ENCODE results near the gene NLRP7.
"Not testable (repeated sequence)": the region's sequence is repeated elsewhere in the genome, so short reads cannot be mapped to it uniquely, and the experiment has no call there.

NLRP7 gene

DNA sequence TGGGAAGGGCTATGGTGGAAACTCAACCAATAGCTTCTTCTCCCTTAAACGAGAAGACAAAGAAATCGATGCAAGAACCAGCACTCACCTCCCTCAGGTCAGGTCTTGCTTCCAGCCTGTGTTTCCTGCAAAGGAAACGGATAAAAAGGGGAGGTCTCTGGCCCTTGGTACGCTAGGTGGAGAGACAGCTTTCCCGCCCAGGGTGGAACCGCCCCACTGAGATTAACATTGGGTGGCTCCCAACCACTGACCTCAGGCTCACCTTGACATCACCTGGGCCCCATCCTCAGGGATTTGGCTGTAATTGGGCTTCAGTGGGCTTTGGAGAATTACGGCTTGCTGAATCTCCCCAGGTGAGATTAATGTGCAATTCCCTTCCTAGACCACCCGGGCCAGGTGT, at the start of gene NLRP7:
NLRP7 (minus strand) TSS at position 150 of the 400 bp plus-strand sequence.
- DNase-seq (ENCODE audit: low read depth in 2 of 2), result no peak

- DNase-seq (ENCODE audit: low read depth in 2 of 2), result no peak
These were observed 48.2 kb upstream of the NLRP7 start for GRCh38 chr19:54995561-54995960.

DNA sequence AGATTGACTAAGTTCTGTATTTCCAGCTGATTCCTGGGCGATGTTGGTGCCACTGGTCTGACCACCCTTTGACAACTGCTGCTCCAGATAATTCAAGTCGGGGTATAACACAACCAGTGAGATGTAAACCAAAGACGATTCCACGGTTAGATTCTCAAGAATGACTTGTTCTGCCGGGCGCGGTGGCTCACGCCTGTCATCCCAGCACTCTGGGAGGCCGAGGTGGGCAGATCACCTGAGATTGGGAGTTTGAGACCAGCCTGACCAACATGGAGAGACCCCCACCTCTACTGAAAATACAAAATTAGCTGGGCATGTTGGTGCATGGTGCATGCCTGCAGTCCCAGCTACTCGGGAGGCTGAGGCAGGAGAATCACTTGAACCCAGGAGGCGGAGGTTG, 42.2 kb upstream of the NLRP7 start:
- DNase-seq (ENCODE audit: low read depth in 2 of 2), result not testable (repeated sequence)

DNA sequence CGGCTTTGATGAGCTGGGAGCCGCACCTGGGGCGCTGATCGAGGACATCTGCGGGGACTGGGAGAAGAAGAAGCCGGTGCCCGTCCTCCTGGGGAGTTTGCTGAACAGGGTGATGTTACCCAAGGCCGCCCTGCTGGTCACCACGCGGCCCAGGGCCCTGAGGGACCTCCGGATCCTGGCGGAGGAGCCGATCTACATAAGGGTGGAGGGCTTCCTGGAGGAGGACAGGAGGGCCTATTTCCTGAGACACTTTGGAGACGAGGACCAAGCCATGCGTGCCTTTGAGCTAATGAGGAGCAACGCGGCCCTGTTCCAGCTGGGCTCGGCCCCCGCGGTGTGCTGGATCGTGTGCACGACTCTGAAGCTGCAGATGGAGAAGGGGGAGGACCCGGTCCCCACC, 35.2 kb upstream of the NLRP7 start:
- not testable (repeated sequence) for DNase-seq (ENCODE audit: low read depth in 2 of 2)

GRCh38 chr19:54973229-54974090, 26.1 kb upstream of the NLRP7 start:
- not testable (repeated sequence) for DNase-seq (ENCODE audit: low read depth in 2 of 2)

GRCh38 chr19:54971446-54971845, 24.1 kb upstream of the NLRP7 start:
- DNase-seq (ENCODE audit: low read depth in 2 of 2), result not testable (repeated sequence)

DNA sequence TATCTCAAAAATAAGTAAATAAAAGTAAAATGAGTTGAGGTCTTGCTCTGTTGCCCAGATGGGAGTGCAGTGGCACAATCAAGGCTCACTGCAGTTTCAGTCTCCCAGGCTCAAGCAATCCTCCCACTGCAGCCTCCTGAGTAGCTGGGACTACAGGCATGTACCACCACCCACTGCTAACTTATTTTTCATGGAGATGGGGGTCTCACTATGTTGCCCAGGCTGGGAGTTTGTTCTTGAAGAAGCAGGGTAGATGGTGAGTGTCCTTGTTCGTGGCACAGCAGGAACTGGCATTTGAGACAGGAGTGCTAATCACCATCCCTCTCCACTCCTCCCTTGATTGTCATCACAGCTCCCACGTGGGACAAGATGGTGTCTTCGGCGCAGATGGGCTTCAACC, 22.3 kb upstream of the NLRP7 start:
- DNase-seq (ENCODE audit: low read depth in 2 of 2), result no peak

- no peak for DNase-seq (ENCODE audit: low read depth in 2 of 2)
These were observed 20.3 kb upstream of the NLRP7 start for GRCh38 chr19:54967611-54968010.

DNA sequence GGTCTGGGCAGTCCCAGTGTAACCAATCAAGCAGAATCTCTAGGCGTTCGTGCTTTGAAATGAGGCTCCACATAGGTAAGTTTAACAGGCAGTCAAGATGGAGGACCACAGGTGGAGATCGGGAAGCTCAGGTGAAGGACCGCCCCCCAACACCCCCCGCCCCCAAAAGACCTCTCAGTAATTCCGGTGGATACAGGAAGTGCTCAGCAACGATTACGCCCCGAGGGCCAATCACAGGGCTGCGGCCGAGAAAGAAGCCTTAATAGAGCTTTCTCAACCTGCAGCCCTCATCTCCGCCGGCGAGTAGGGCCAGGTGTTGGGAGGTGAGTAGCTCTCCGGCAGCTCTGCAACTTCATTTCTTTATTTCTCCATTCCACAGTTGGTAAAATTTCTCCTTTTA, 17.7 kb upstream of the NLRP7 start:
- DNase-seq (ENCODE audit: low read depth in 2 of 2), result not testable (repeated sequence)

DNA sequence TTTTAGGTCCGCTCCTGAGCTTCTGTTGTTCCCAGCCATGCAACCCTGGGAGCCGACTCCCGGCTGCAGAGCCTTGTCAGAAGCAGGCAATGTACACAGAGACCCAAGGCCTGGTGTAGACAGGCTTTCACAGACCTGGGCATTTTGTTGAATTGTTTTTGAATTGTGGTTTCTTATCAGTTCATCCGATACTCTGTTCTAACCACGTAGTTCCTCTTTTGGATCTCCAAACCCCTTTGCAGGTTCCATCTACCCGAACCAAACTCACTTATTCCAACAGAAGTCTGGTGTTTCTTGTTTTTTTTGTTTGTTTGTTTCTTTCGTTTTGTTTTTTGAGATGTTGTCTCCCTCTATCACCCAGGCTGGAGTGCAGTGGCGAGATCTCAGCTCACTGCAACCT, 12.5 kb upstream of the NLRP7 start:
- no peak for DNase-seq (ENCODE audit: low read depth in 2 of 2)

DNA sequence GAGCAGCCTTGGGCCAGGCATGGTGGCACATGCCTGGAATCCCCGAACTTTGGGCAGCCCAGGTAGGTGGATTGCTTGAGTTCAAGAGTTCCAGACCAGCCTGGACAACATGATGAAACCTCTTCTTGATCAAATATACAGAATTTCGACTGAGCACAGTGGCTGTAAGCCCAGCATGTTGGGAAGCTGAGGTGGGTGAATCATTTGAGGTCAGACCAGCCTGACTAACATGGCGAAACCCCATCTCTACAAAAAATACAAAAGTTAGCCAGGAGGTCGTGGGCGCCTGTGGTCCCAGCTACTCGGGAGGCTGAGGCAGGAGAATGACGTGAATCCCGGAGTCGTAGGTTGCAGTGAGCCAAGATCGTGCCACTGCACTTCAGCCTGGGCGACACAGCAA, 8.0 kb upstream of the NLRP7 start:
- no peak for DNase-seq (ENCODE audit: low read depth in 2 of 2)

DNA sequence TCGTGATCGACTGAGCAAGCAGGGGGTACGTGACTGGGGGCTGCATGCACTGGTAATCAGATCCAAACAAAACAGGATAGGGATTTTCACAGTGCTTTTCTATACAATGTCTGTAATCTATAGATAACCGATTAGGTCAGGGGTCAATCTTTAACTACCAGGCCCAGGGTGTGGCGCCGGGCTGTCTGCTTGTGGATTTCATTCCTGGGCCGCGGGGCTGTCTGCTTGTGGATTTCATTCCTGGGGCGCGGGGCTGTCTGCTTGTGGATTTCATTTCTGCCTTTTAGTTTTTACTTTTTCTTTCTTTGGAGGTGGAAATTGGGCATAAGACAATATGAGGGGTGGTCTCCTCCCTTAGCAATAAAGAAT, 6.0 kb upstream of the NLRP7 start:
- DNase-seq (ENCODE audit: low read depth in 2 of 2), result not testable (repeated sequence)

- no peak for DNase-seq (ENCODE audit: low read depth in 2 of 2)
These were observed 5.4 kb upstream of the NLRP7 start for GRCh38 chr19:54952591-54953344.

GRCh38 chr19:54950580-54950979, 3.2 kb upstream of the NLRP7 start:
- not testable (repeated sequence) for DNase-seq (ENCODE audit: low read depth in 2 of 2)

- DNase-seq (ENCODE audit: low read depth in 2 of 2), result no peak
These were observed 2.1 kb upstream of the NLRP7 start for GRCh38 chr19:54949412-54949811.

- DNase-seq (ENCODE audit: low read depth in 2 of 2), result not testable (repeated sequence)
These were observed 3.5 kb downstream of the NLRP7 start for GRCh38 chr19:54943772-54944361.

GRCh38 chr19:54939538-54939937, 7.8 kb downstream of the NLRP7 start:
- DNase-seq (ENCODE audit: low read depth in 2 of 2), result not testable (repeated sequence)

DNA sequence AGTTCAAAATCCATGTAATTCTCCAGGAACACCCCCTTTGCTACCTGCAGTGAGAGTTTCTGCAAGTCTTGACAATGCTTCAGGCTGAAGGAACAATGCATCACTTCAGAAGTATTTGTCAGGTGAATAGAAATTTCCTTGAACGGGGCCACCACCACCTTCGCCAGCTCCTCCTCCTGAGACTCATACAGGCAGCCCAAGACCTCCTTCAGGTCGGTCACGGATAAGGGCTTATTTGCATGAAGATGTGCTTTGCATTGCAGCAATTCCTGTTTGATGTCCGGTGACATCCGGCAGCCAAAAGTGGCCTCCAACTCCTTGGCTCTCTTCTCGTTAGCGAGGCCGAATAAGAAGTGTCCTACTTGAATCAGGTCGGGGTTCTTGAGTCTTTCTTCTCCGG, 8.4 kb downstream of the NLRP7 start:
- no peak for DNase-seq (ENCODE audit: low read depth in 2 of 2)

GRCh38 chr19:54937926-54938325, 9.4 kb downstream of the NLRP7 start:
- no peak for DNase-seq (ENCODE audit: low read depth in 2 of 2)

DNA sequence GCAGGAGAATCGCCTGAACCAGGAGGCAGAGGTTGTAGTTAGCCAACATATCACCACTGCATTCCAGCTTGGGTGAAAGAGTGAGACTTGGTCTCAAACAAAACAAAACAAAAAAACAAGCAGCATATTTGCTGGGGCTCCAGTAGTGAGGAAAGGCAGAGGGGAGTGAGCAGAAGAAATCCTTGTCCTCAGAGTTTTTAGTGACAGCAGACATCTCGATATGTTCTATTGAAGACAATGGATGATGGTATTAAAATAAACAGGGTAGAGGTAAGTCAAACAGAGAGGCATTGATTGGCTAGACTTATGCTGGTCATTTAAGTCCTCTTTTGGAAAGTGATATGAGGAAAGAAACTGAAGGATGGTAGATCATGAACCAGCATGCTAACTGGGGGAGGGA, 19.0 kb downstream of the NLRP7 start:
- no peak for DNase-seq (ENCODE audit: low read depth in 2 of 2)

- DNase-seq (ENCODE audit: low read depth in 2 of 2), result no peak
These were observed 24.1 kb downstream of the NLRP7 start for GRCh38 chr19:54923276-54923675.

DNA sequence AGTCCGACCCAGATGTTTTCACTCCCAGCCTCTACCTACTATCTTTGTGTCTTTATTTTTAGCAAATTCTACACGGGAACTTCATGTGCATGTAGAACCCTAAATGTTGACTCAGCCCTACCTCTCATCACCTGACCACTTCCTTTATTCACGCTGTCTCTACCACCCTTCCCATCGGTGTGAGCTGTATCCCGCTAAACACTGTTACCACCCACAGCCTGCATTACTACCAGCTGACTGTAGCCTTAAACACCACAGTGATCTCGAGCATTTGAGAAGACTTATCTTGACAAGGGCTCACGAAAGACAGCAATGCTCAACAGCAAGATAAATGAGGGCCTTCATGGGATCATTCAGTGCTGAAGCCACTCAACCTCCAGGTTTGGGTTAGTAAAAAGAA, 26.2 kb downstream of the NLRP7 start:
- DNase-seq (ENCODE audit: low read depth in 2 of 2), result no peak
